Lower leg skin (tissue), 3 donors: ENCODE results near the gene WIPI1.

Source experiments
- CTCF ChIP-seq, 3 donors: fragments of 450-650 bp; IDR thresholded peaks; one replicate each; pipeline ENCODE4 v1.5.1; 2016; ENCODE audit warnings: antibody characterized with exemption in 3 of 3, mild to moderate bottlenecking in 3 of 3, moderate library complexity in 2 of 3
- POLR2A ChIP-seq, 2 donors: fragments of 450-650 bp; IDR thresholded peaks; one replicate each; pipeline ENCODE4 v1.6.1; 2016 to 2017; ENCODE audit warnings: antibody characterized with exemption in 2 of 2, mild to moderate bottlenecking in 1 of 2, moderate library complexity in 1 of 2

- TF ChIP-seq POLR2A (IDR thresholded peaks at IDR 0.05) (no peak), CTCF (IDR thresholded peaks at IDR 0.05) (no peak)
These were observed 10.7 kb downstream of the WIPI1 start for GRCh38 chr17:68446626-68447041.
